ENCODE measurements around the gene APOL6.
"Not testable (repeated sequence)": the region's sequence is repeated elsewhere in the genome, so short reads cannot be mapped to it uniquely, and the experiment has no call there.

The APOL6 gene

GRCh38 chr22:35679492-35679891 is 31.2 kb downstream of the APOL6 start:
- DNase-seq (ENCODE audit: low spot score) = not testable (repeated sequence)

GRCh38 chr22:35681454-35682052 is 33.3 kb downstream of the APOL6 start:
- no peak for DNase-seq (ENCODE audit: low spot score)

GRCh38 chr22:35683560-35683959 is 35.3 kb downstream of the APOL6 start:
- no peak for DNase-seq (ENCODE audit: low spot score)

- no peak for DNase-seq (ENCODE audit: low spot score)
Measured at GRCh38 chr22:35684270-35684700, 36.0 kb downstream of the APOL6 start.

GRCh38 chr22:35684732-35685131 is 36.5 kb downstream of the APOL6 start:
- no peak for DNase-seq (ENCODE audit: low spot score)

GRCh38 chr22:35685731-35686130 is 37.5 kb downstream of the APOL6 start:
- DNase-seq (ENCODE audit: low spot score) = no peak

GRCh38 chr22:35686298-35686697 is 38.1 kb downstream of the APOL6 start:
- no peak for DNase-seq (ENCODE audit: low spot score)

- DNase-seq (ENCODE audit: low spot score) = no peak
Measured at GRCh38 chr22:35687461-35687860, 39.2 kb downstream of the APOL6 start.

GRCh38 chr22:35688913-35689675 is 40.8 kb downstream of the APOL6 start:
- DNase-seq (ENCODE audit: low spot score) = no peak

GRCh38 chr22:35690001-35690400 is 41.8 kb downstream of the APOL6 start:
- no peak for DNase-seq (ENCODE audit: low spot score)

- no peak for DNase-seq (ENCODE audit: low spot score)
Measured at GRCh38 chr22:35695202-35695601, 47.0 kb downstream of the APOL6 start.

- DNase-seq (ENCODE audit: low spot score) = no peak
Measured at GRCh38 chr22:35697142-35697541, 48.9 kb downstream of the APOL6 start.

GRCh38 chr22:35699852-35700251 is 51.6 kb downstream of the APOL6 start:
- DNase-seq (ENCODE audit: low spot score) = not testable (repeated sequence)

- DNase-seq (ENCODE audit: low spot score) = no peak
Measured at GRCh38 chr22:35703861-35704584, 55.8 kb downstream of the APOL6 start.

- peak; percentile 79 for DNase-seq (ENCODE audit: low spot score)
Measured at GRCh38 chr22:35705141-35705540, 56.9 kb downstream of the APOL6 start.

- peak; percentile 32 for DNase-seq (ENCODE audit: low spot score)
Measured at GRCh38 chr22:35708453-35708852, 60.2 kb downstream of the APOL6 start.

GRCh38 chr22:35708917-35709316 is 60.7 kb downstream of the APOL6 start:
- no peak for DNase-seq (ENCODE audit: low spot score)

GRCh38 chr22:35711336-35711735 is 63.1 kb downstream of the APOL6 start:
- no peak for DNase-seq (ENCODE audit: low spot score)

- no peak for DNase-seq (ENCODE audit: low spot score)
Measured at GRCh38 chr22:35712672-35713071, 64.4 kb downstream of the APOL6 start.

- DNase-seq (ENCODE audit: low spot score) = no peak
Measured at GRCh38 chr22:35717572-35717971, 69.3 kb downstream of the APOL6 start, which contains the start of gene APOL5. APOL5 (plus strand) TSS chr22:35717872; CDS start chr22:35717872, 0 bp downstream.
